Fibroblast of lung (primary cell): ENCODE data around the gene CENPB.

Source experiments
- CTCF ChIP-seq, 2 donors: IDR thresholded peaks in 1 of 2; conservative IDR thresholded peaks in 1 of 2; 1 replicate in 1 of 2; 2 replicates in 1 of 2; pipeline ENCODE4 v1.5.1; 2011 to 2012; ENCODE audit warnings: low read length in 2 of 2, control low read depth in 1 of 2, inconsistent platforms in 1 of 2, low read depth in 1 of 2, mild to moderate bottlenecking in 1 of 2
- EZH2 ChIP-seq: IDR thresholded peaks from 2 replicates; pipeline ENCODE4 v1.5.1; 2012; ENCODE audit warnings: low read length, control low read depth, mild to moderate bottlenecking; ENCODE audit errors: missing control alignments

GRCh38 chr20:3786665-3787323, at the start of gene CENPB:
- TF ChIP-seq CTCF (conservative IDR thresholded peaks at IDR 0.05 in 1 of 2, IDR thresholded peaks at IDR 0.05 in 1 of 2; ENCODE audit: low read depth in 1 of 2, low read length in 2 of 2): peak; percentile 40 to 55
- no peak for TF ChIP-seq EZH2
